Measurements from ENCODE around the gene ZNF839.

ZNF839 gene

DNA sequence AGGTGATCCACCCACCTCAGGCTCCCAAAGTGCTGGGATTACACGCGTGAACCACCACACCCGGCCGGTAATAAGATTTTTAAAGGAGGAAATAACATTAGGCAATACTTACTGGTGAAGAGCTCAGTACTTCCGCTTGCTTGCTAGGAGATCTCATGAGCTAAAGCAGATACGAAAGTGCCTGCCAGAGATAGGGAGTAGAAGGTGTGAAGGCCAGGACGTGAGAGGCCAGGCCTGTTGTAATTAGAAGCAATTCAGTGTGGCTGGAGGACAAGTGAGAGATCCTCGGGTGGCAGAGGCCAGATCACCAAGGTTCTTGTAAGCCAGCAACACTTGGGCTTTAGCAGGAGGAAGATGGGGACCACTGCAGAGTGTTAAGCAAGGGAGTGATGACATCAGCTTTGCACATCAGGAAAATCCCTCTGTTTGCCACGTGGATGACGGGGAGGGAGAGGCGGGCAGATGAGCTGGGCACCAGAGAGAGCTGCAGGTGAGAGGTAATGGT lies 50.8 kb downstream of the ZNF839 start:
- ATAC-seq: no peak
- no peak for TF ChIP-seq CSRNP3 (CRISPR knock-in tag; IDR thresholded peaks at IDR 0.05)
- no peak for TF ChIP-seq PATZ1 (CRISPR knock-in tag; IDR thresholded peaks at IDR 0.05; ENCODE audit: borderline replicate concordance)
- no peak for TF ChIP-seq ESRRG (CRISPR knock-in tag; IDR thresholded peaks at IDR 0.05)
- no peak for TF ChIP-seq RARB (CRISPR knock-in tag; IDR thresholded peaks at IDR 0.05)
- TF ChIP-seq CSDC2 (CRISPR knock-in tag; IDR thresholded peaks at IDR 0.05): no peak
- no peak for TF ChIP-seq TCF4 (CRISPR knock-in tag; IDR thresholded peaks at IDR 0.05; ENCODE audit: borderline replicate concordance)
- TF ChIP-seq ZC3H10 (CRISPR knock-in tag; IDR thresholded peaks at IDR 0.05): no peak
- no peak for TF ChIP-seq ZFP30 (CRISPR knock-in tag; IDR thresholded peaks at IDR 0.05)

DNA sequence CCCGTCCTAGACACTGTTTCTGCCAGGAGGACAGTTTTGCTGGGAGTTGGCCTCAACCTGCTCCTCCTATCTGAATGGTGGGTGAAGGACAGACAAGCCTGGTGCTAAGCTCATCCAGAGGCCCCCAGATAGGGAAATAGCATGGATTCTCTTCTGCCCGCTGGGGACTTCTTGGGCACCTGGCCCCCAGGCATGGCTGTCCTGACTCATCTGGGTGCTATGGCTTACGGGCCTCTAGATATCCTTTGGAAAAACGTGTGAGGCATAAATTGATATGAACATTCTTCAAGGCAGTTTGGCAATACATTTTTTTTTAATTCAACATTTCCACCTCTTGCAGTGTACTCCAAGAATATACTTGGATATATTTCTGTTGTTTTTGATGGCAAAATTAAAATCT lies 51.8 kb downstream of the ZNF839 start:
- TF ChIP-seq PATZ1 (CRISPR knock-in tag; IDR thresholded peaks at IDR 0.05; ENCODE audit: borderline replicate concordance) (no peak), PPARA (CRISPR knock-in tag; IDR thresholded peaks at IDR 0.05; ENCODE audit: borderline replicate concordance) (no peak), ISL1 (CRISPR knock-in tag; IDR thresholded peaks at IDR 0.05) (no peak), BACH2 (CRISPR knock-in tag; IDR thresholded peaks at IDR 0.05; ENCODE audit: borderline replicate concordance) (no peak), CSDC2 (CRISPR knock-in tag; IDR thresholded peaks at IDR 0.05) (no peak), OSR1 (CRISPR knock-in tag; IDR thresholded peaks at IDR 0.05) (no peak), ARNTL (CRISPR knock-in tag; IDR thresholded peaks at IDR 0.05; ENCODE audit: borderline replicate concordance, low read depth) (no peak), ZFP30 (CRISPR knock-in tag; IDR thresholded peaks at IDR 0.05) (no peak), SNAI2 (CRISPR knock-in tag; IDR thresholded peaks at IDR 0.05) (no peak), ZNF565 (CRISPR knock-in tag; conservative IDR thresholded peaks at IDR 0.05; ENCODE audit: low read depth) (no peak), ZNF70 (CRISPR knock-in tag; IDR thresholded peaks at IDR 0.05) (no peak), RARB (CRISPR knock-in tag; IDR thresholded peaks at IDR 0.05) (no peak), ZC3H10 (CRISPR knock-in tag; IDR thresholded peaks at IDR 0.05) (no peak), TCF4 (CRISPR knock-in tag; IDR thresholded peaks at IDR 0.05; ENCODE audit: borderline replicate concordance) (no peak), ZNF8 (CRISPR knock-in tag; IDR thresholded peaks at IDR 0.05) (no peak), GLIS3 (CRISPR knock-in tag; IDR thresholded peaks at IDR 0.05) (no peak), ESRRG (CRISPR knock-in tag; IDR thresholded peaks at IDR 0.05) (no peak)
- TF ChIP-seq, protein P1, sequence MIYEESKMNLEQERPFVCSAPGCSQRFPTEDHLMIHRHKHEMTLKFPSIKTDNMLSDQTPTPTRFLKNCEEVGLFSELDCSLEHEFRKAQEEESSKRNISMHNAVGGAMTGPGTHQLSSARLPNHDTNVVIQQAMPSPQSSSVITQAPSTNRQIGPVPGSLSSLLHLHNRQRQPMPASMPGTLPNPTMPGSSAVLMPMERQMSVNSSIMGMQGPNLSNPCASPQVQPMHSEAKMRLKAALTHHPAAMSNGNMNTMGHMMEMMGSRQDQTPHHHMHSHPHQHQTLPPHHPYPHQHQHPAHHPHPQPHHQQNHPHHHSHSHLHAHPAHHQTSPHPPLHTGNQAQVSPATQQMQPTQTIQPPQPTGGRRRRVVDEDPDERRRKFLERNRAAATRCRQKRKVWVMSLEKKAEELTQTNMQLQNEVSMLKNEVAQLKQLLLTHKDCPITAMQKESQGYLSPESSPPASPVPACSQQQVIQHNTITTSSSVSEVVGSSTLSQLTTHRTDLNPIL (CRISPR knock-in tag; IDR thresholded peaks at IDR 0.05; ENCODE audit: low read depth): no peak
- TF ChIP-seq, protein P2, sequence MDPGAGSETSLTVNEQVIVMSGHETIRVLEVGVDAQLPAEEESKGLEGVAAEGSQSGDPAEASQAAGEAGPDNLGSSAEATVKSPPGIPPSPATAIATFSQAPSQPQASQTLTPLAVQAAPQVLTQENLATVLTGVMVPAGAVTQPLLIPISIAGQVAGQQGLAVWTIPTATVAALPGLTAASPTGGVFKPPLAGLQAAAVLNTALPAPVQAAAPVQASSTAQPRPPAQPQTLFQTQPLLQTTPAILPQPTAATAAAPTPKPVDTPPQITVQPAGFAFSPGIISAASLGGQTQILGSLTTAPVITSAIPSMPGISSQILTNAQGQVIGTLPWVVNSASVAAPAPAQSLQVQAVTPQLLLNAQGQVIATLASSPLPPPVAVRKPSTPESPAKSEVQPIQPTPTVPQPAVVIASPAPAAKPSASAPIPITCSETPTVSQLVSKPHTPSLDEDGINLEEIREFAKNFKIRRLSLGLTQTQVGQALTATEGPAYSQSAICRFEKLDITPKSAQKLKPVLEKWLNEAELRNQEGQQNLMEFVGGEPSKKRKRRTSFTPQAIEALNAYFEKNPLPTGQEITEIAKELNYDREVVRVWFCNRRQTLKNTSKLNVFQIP (CRISPR knock-in tag; IDR thresholded peaks at IDR 0.05; ENCODE audit: borderline replicate concordance, low read depth): no peak
- ATAC-seq: no peak

GRCh38 chr14:102373110-102373509 lies 53.6 kb downstream of the ZNF839 start:
- ATAC-seq: no peak
- TF ChIP-seq TSHZ2 (CRISPR knock-in tag; IDR thresholded peaks at IDR 0.05) (no peak), ESRRG (CRISPR knock-in tag; IDR thresholded peaks at IDR 0.05) (no peak), TCF4 (CRISPR knock-in tag; IDR thresholded peaks at IDR 0.05; ENCODE audit: borderline replicate concordance) (no peak), PPARA (CRISPR knock-in tag; IDR thresholded peaks at IDR 0.05; ENCODE audit: borderline replicate concordance) (no peak), BACH2 (CRISPR knock-in tag; IDR thresholded peaks at IDR 0.05; ENCODE audit: borderline replicate concordance) (no peak), ARNTL (CRISPR knock-in tag; IDR thresholded peaks at IDR 0.05; ENCODE audit: borderline replicate concordance, low read depth) (no peak), ZNF565 (CRISPR knock-in tag; conservative IDR thresholded peaks at IDR 0.05; ENCODE audit: low read depth) (no peak), ZFP30 (CRISPR knock-in tag; IDR thresholded peaks at IDR 0.05) (no peak), GLIS3 (CRISPR knock-in tag; IDR thresholded peaks at IDR 0.05) (no peak), TOX (CRISPR knock-in tag; IDR thresholded peaks at IDR 0.05; ENCODE audit: borderline replicate concordance) (no peak), ZFP3 (CRISPR knock-in tag; IDR thresholded peaks at IDR 0.05) (no peak), OSR1 (CRISPR knock-in tag; IDR thresholded peaks at IDR 0.05) (no peak), SNAI2 (CRISPR knock-in tag; IDR thresholded peaks at IDR 0.05) (no peak)
- TF ChIP-seq, protein P2 (CRISPR knock-in tag; IDR thresholded peaks at IDR 0.05; ENCODE audit: borderline replicate concordance, low read depth): no peak
